ENCODE results near the gene RANBP9.

GRCh38 chr6:13712599-13712898 lies 914 bp upstream of the RANBP9 start:
- TF ChIP-seq CTCF (IDR thresholded peaks at IDR 0.05): no peak
- TF ChIP-seq POLR2A (IDR thresholded peaks at IDR 0.05; ENCODE audit: low read depth): no peak

All from esophagus muscularis mucosa (tissue), 3 donors.